ENCODE measurements around the gene TXNDC5. TPM values are rescaled to one million over a fixed set of nuclear protein-coding genes. Genes with fewer than 3 reads are reported as not detected.
A peak's percentile ranks its signal among the peaks of the same experiment; 100 is the strongest.

The TXNDC5 gene
- total RNA-seq, 1 experiment from 2014 or later, result 128 TPM

- Histone ChIP-seq H3K4me3 (no peak overlapping the region), H3K36me3 (no peaks in the 10 kb centered on the region), H3K27ac (no peak overlapping the region), H3K27me3 (no peaks in the 10 kb centered on the region), H3K9me3 (replicated peaks) (no peaks in the 10 kb centered on the region), H3K4me1 (no peaks in the 10 kb centered on the region)
- no peak for DNase-seq
Measured at GRCh38 chr6:7921046-7921445, 10.5 kb upstream of the TXNDC5 start.

- H3K36me3 ChIP-seq, result no peaks in the 10 kb centered on the region
- no peaks in the 10 kb centered on the region for H3K27me3 ChIP-seq
- no peak for DNase-seq
- no peak overlapping the region for H3K4me3 ChIP-seq
- H3K9me3 ChIP-seq (replicated peaks), result no peaks in the 10 kb centered on the region
- no peak overlapping the region for H3K27ac ChIP-seq
- H3K4me1 ChIP-seq, result no peaks in the 10 kb centered on the region
Measured at GRCh38 chr6:7920425-7920824, 9.8 kb upstream of the TXNDC5 start.

GRCh38 chr6:7919871-7920270 lies 9.3 kb upstream of the TXNDC5 start:
- Histone ChIP-seq H3K4me1 (no peaks in the 10 kb centered on the region), H3K27me3 (no peaks in the 10 kb centered on the region), H3K27ac (no peak overlapping the region), H3K9me3 (replicated peaks) (no peaks in the 10 kb centered on the region), H3K4me3 (no peak overlapping the region), H3K36me3 (no peaks in the 10 kb centered on the region)
- no peak for DNase-seq

GRCh38 chr6:7918403-7918802 lies 7.8 kb upstream of the TXNDC5 start:
- no peak overlapping the region for H3K27ac ChIP-seq
- H3K36me3 ChIP-seq, result no peaks in the 10 kb centered on the region
- no peak for DNase-seq
- H3K9me3 ChIP-seq (replicated peaks), result no peaks in the 10 kb centered on the region
- no peaks in the 10 kb centered on the region for H3K27me3 ChIP-seq
- H3K4me3 ChIP-seq, result no peak overlapping the region
- H3K4me1 ChIP-seq, result no peaks in the 10 kb centered on the region

- Histone ChIP-seq H3K36me3 (no peaks in the 10 kb centered on the region), H3K4me1 (no peaks in the 10 kb centered on the region), H3K27me3 (no peaks in the 10 kb centered on the region), H3K9me3 (replicated peaks) (no peaks in the 10 kb centered on the region), H3K4me3 (no peak overlapping the region), H3K27ac (no peak overlapping the region)
- DNase-seq, result no peak
Measured at GRCh38 chr6:7917729-7918128, 7.1 kb upstream of the TXNDC5 start.

- H3K27me3 ChIP-seq, result no peaks in the 10 kb centered on the region
- no peak for DNase-seq
- H3K4me1 ChIP-seq, result no peaks in the 10 kb centered on the region
- H3K36me3 ChIP-seq, result no peaks in the 10 kb centered on the region
- no peaks in the 10 kb centered on the region for H3K9me3 ChIP-seq (replicated peaks)
- no peak overlapping the region for H3K4me3 ChIP-seq
- H3K27ac ChIP-seq, result no peak overlapping the region
Measured at GRCh38 chr6:7916959-7917358, 6.4 kb upstream of the TXNDC5 start.

GRCh38 chr6:7914991-7915789 lies 4.6 kb upstream of the TXNDC5 start:
- Histone ChIP-seq H3K27ac (no peak overlapping the region), H3K36me3 (no peaks in the 10 kb centered on the region), H3K27me3 (no peaks in the 10 kb centered on the region), H3K4me3 (no peak overlapping the region), H3K4me1 (0 out of 2 replicates have a peak, but pooled peaks cover 3% of the 10 kb centered on the region), H3K9me3 (replicated peaks) (no peaks in the 10 kb centered on the region)
- DNase-seq, result peak in 1 of 2 experiments; percentile 3

- no peaks in the 10 kb centered on the region for H3K27me3 ChIP-seq
- no peaks in the 10 kb centered on the region for H3K36me3 ChIP-seq
- no peak overlapping the region for H3K27ac ChIP-seq
- DNase-seq, result no peak
- H3K9me3 ChIP-seq (replicated peaks), result no peaks in the 10 kb centered on the region
- H3K4me3 ChIP-seq, result no peak overlapping the region
- 0 out of 2 replicates have a peak, but pooled peaks cover 3% of the 10 kb centered on the region for H3K4me1 ChIP-seq
Measured at GRCh38 chr6:7914311-7914710, 3.7 kb upstream of the TXNDC5 start.

GRCh38 chr6:7912736-7913517 lies 2.3 kb upstream of the TXNDC5 start:
- Histone ChIP-seq H3K4me1 (peaks cover 3% of the 10 kb centered on the region; the same call in 1 of the 2 replicates), H3K27me3 (no peaks in the 10 kb centered on the region), H3K27ac (no peak overlapping the region), H3K36me3 (no peaks in the 10 kb centered on the region), H3K9me3 (replicated peaks) (no peaks in the 10 kb centered on the region), H3K4me3 (no peak overlapping the region)
- DNase-seq, result no peak

- H3K4me3 ChIP-seq, result no peak overlapping the region
- no peaks in the 10 kb centered on the region for H3K27me3 ChIP-seq
- H3K4me1 ChIP-seq, result peaks cover 3% of the 10 kb centered on the region; the same call in 1 of the 2 replicates
- DNase-seq, result no peak
- H3K27ac ChIP-seq, result no peak overlapping the region
- no peaks in the 10 kb centered on the region for H3K9me3 ChIP-seq (replicated peaks)
- no peaks in the 10 kb centered on the region for H3K36me3 ChIP-seq
Measured at GRCh38 chr6:7912024-7912423, 1.4 kb upstream of the TXNDC5 start.

- H3K4me3 ChIP-seq, result peak overlapping the region; percentile 68
Measured at GRCh38 chr6:7911345-7911725, 747 bp upstream of the TXNDC5 start.

GRCh38 chr6:7910298-7910653 lies 312 bp downstream of the TXNDC5 start:
- no peak for DNase-seq
- Histone ChIP-seq H3K27ac (no peak overlapping the region), H3K36me3 (no peaks in the 10 kb centered on the region), H3K4me3 (peak overlapping the region; percentile 82), H3K4me1 (peaks cover 3% of the 10 kb centered on the region; the same call in 1 of the 2 replicates), H3K9me3 (replicated peaks) (no peaks in the 10 kb centered on the region), H3K27me3 (no peaks in the 10 kb centered on the region)

More at GRCh38 chr6:7911345-7911725, 747 bp upstream of the TXNDC5 start:
- Histone ChIP-seq H3K27me3 (no peaks in the 10 kb centered on the region), H3K27ac (no peak overlapping the region), H3K9me3 (replicated peaks) (no peaks in the 10 kb centered on the region), H3K36me3 (no peaks in the 10 kb centered on the region), H3K4me1 (peaks cover 3% of the 10 kb centered on the region; the same call in 1 of the 2 replicates)
- peak; percentile 8 to 28 for DNase-seq

- Histone ChIP-seq H3K36me3 (no peaks in the 10 kb centered on the region), H3K27ac (peak overlapping the region; percentile 48), H3K9me3 (replicated peaks) (no peaks in the 10 kb centered on the region), H3K4me3 (peak overlapping the region; percentile 82), H3K4me1 (peaks cover 3% of the 10 kb centered on the region; the same call in 1 of the 2 replicates), H3K27me3 (no peaks in the 10 kb centered on the region)
- DNase-seq, result peak; percentile 43 to 47
Measured at GRCh38 chr6:7909323-7910276, 988 bp downstream of the TXNDC5 start.

- DNase-seq, result no peak
- Histone ChIP-seq H3K9me3 (replicated peaks) (no peaks in the 10 kb centered on the region), H3K27me3 (no peaks in the 10 kb centered on the region), H3K36me3 (peaks cover 12% of the 10 kb centered on the region; the same call in 1 of the 2 replicates), H3K4me3 (no peak overlapping the region), H3K4me1 (peaks cover 3% of the 10 kb centered on the region; the same call in 1 of the 2 replicates), H3K27ac (no peak overlapping the region)
Measured at GRCh38 chr6:7907159-7907558, 3.4 kb downstream of the TXNDC5 start.
